IPS-18a (cell line): Measurements from ENCODE around the gene TNIK.

Experiments
- H3K27ac ChIP-seq: one replicate; pipeline ENCODE4 v1.5.1; 2013; ENCODE audit warnings: low read length
- H3K27me3 ChIP-seq: one replicate; pipeline ENCODE4 v1.6.1; 2013; ENCODE audit warnings: mild to moderate bottlenecking, low read length; ENCODE audit not compliant: control insufficient read depth, insufficient read depth
- H3K36me3 ChIP-seq: one replicate; pipeline ENCODE4 v1.6.1; 2013; ENCODE audit warnings: low read depth, low read length; ENCODE audit not compliant: control insufficient read depth
- H3K4me1 ChIP-seq: one replicate; pipeline ENCODE4 v1.6.1; 2013; ENCODE audit warnings: low read depth, low read length; ENCODE audit not compliant: control insufficient read depth
- H3K4me3 ChIP-seq: one replicate; pipeline ENCODE4 v1.5.1; 2013; ENCODE audit warnings: low read length
- H3K9ac ChIP-seq: one replicate; pipeline ENCODE4 v1.6.1; 2013; ENCODE audit warnings: mild to moderate bottlenecking, low read length, moderate library complexity
- H3K9me3 ChIP-seq: one replicate; pipeline ENCODE4 v1.6.1; 2013; ENCODE audit warnings: low read depth, low read length; ENCODE audit not compliant: control insufficient read depth

The TNIK gene

DNA sequence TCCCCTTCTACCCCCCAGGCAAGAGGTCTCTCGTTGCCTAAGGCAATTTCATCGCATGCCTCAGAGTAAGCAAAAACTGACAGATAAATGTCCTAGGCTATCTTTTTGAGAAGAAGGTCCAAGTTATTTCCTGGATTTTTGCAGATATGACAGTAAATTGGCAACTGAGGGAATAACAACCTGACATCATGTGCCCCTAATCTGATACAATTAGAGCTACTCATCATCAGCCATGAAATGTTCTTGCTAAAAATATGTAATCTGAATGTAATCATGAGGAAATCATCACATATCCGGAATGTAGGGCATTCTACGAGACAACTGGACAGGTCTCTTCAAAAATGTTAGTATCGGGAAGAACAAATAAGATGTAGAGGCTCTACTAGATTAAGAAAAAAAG is 44.1 kb downstream of the TNIK start:
- no peak overlapping the region for H3K27ac ChIP-seq
- no peaks in the 10 kb centered on the region for H3K36me3 ChIP-seq
- H3K9me3 ChIP-seq, result no peaks in the 10 kb centered on the region
- H3K4me1 ChIP-seq, result peaks cover 36% of the 10 kb centered on the region
- H3K4me3 ChIP-seq, result no peak overlapping the region
- no peak overlapping the region for H3K9ac ChIP-seq
- no peaks in the 10 kb centered on the region for H3K27me3 ChIP-seq

DNA sequence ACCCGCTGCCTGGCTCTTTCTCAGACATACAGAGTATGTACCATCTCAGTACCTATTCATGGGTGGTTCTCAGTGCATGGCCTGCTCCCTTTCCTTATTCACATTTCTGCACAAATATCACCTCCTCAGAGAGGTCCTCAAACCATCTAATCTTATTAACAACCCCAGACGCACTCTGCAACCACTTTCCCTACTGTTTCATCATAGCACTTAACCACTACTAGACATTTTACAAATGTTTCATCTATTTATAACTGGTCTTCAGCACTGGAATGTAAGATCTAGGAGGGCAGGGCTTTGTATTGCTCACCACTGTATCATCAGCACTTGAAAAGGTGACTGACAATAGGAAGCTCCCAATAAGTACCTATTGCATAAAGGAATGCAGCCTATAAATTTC is 45.1 kb downstream of the TNIK start:
- H3K27me3 ChIP-seq, result no peaks in the 10 kb centered on the region
- peaks cover 36% of the 10 kb centered on the region for H3K4me1 ChIP-seq
- H3K36me3 ChIP-seq, result no peaks in the 10 kb centered on the region
- no peak overlapping the region for H3K27ac ChIP-seq
- H3K4me3 ChIP-seq, result no peak overlapping the region
- no peaks in the 10 kb centered on the region for H3K9me3 ChIP-seq
- no peak overlapping the region for H3K9ac ChIP-seq

GRCh38 chr3:171412473-171412872 is 47.7 kb downstream of the TNIK start:
- Histone ChIP-seq H3K9ac (no peak overlapping the region), H3K4me3 (no peak overlapping the region), H3K4me1 (peaks cover 36% of the 10 kb centered on the region), H3K36me3 (no peaks in the 10 kb centered on the region), H3K27me3 (no peaks in the 10 kb centered on the region), H3K27ac (no peak overlapping the region), H3K9me3 (no peaks in the 10 kb centered on the region)

- Histone ChIP-seq H3K27ac (no peak overlapping the region), H3K27me3 (no peaks in the 10 kb centered on the region), H3K9me3 (no peaks in the 10 kb centered on the region), H3K9ac (no peak overlapping the region), H3K4me1 (peaks cover 36% of the 10 kb centered on the region), H3K4me3 (no peak overlapping the region), H3K36me3 (no peaks in the 10 kb centered on the region)
Observed at GRCh38 chr3:171412054-171412453, 48.2 kb downstream of the TNIK start.

DNA sequence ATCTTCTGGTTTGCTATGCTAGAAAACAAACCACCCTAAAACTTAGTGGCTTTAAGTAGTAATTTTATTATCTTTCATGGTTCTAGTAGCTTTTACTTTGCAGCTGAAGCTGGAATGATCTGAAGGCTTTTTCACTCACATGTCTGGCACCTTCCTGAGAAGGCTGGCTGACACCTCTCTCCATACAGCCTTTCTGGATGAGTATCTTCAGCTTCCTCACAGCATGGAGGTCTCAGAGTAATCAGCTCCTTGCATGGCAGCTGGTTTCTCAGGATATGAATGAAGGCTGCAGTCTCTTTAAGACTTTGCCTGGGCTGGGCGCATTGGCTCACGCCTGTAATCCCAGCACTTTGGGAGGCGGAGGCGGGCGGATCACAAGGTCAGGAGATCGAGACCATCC is 50.0 kb downstream of the TNIK start:
- Histone ChIP-seq H3K27me3 (no peaks in the 10 kb centered on the region), H3K4me1 (peaks cover 28% of the 10 kb centered on the region), H3K9ac (no peak overlapping the region), H3K36me3 (no peaks in the 10 kb centered on the region), H3K27ac (no peak overlapping the region), H3K9me3 (no peaks in the 10 kb centered on the region), H3K4me3 (no peak overlapping the region)

- H3K27ac ChIP-seq, result no peak overlapping the region
- no peaks in the 10 kb centered on the region for H3K9me3 ChIP-seq
- H3K4me3 ChIP-seq, result no peak overlapping the region
- no peaks in the 10 kb centered on the region for H3K36me3 ChIP-seq
- peaks cover 4% of the 10 kb centered on the region for H3K4me1 ChIP-seq
- H3K9ac ChIP-seq, result no peak overlapping the region
- H3K27me3 ChIP-seq, result no peaks in the 10 kb centered on the region
Observed at GRCh38 chr3:171407759-171408158, 52.4 kb downstream of the TNIK start.

GRCh38 chr3:171404376-171404967 is 55.7 kb downstream of the TNIK start:
- Histone ChIP-seq H3K4me1 (no peaks in the 10 kb centered on the region), H3K27me3 (no peaks in the 10 kb centered on the region), H3K36me3 (no peaks in the 10 kb centered on the region), H3K9me3 (no peaks in the 10 kb centered on the region), H3K27ac (no peak overlapping the region), H3K9ac (no peak overlapping the region), H3K4me3 (no peak overlapping the region)

DNA sequence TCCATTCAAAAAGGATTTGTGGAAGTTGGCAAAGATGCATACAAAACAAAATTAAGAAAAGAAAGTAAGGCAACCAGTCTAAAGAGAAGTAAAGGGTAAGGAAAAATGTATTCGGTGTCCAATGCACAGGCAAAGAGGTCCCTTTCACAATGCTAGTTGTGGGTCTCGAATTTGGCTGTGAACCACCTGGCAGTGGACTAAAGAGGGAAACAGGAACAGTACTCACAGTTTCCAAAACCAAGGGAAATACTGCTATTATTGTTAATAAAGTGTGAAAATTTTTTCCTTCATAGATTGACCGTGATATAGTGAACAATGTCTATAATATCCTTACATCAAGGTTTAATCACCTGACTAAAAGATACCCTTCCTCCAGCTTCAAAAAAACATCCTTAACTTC is 57.9 kb downstream of the TNIK start:
- no peaks in the 10 kb centered on the region for H3K9me3 ChIP-seq
- no peaks in the 10 kb centered on the region for H3K36me3 ChIP-seq
- H3K4me1 ChIP-seq, result peaks cover 7% of the 10 kb centered on the region
- H3K27me3 ChIP-seq, result no peaks in the 10 kb centered on the region
- no peak overlapping the region for H3K27ac ChIP-seq
- no peak overlapping the region for H3K9ac ChIP-seq
- H3K4me3 ChIP-seq, result no peak overlapping the region

- H3K36me3 ChIP-seq, result no peaks in the 10 kb centered on the region
- no peaks in the 10 kb centered on the region for H3K27me3 ChIP-seq
- H3K4me1 ChIP-seq, result peaks cover 7% of the 10 kb centered on the region
- no peak overlapping the region for H3K27ac ChIP-seq
- no peak overlapping the region for H3K4me3 ChIP-seq
- H3K9me3 ChIP-seq, result no peaks in the 10 kb centered on the region
- no peak overlapping the region for H3K9ac ChIP-seq
Observed at GRCh38 chr3:171401432-171401831, 58.8 kb downstream of the TNIK start.

GRCh38 chr3:171399842-171400241 is 60.4 kb downstream of the TNIK start:
- H3K9ac ChIP-seq, result no peak overlapping the region
- no peaks in the 10 kb centered on the region for H3K9me3 ChIP-seq
- H3K27me3 ChIP-seq, result no peaks in the 10 kb centered on the region

DNA sequence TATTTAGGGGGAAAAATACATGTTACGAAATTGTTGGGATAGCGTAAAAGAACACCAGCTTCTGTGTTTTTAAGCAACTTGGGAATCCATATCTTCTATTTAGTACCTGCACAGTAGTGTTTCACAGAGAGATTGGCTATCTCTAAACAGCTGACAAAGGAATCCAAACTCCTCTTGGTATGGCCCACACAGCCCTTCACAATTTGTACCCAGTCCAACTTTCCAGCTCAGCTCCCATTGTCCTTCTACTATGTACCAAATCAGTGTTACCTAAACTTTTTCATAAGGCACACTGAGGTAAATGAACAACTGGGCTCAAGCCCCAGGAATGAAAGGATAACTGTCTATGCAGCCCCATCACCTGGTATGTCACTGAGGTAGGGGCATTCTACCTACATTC is 61.9 kb downstream of the TNIK start:
- H3K27ac ChIP-seq, result no peak overlapping the region
- no peak overlapping the region for H3K4me3 ChIP-seq
- no peaks in the 10 kb centered on the region for H3K36me3 ChIP-seq
- no peaks in the 10 kb centered on the region for H3K27me3 ChIP-seq
- no peak overlapping the region for H3K9ac ChIP-seq
- peaks cover 14% of the 10 kb centered on the region for H3K4me1 ChIP-seq
- no peaks in the 10 kb centered on the region for H3K9me3 ChIP-seq

More at GRCh38 chr3:171399842-171400241, 60.4 kb downstream of the TNIK start:
- no peak overlapping the region for H3K4me3 ChIP-seq
- H3K4me1 ChIP-seq, result peaks cover 7% of the 10 kb centered on the region
- no peaks in the 10 kb centered on the region for H3K36me3 ChIP-seq
- H3K27ac ChIP-seq, result no peak overlapping the region

GRCh38 chr3:171397089-171397488 is 63.1 kb downstream of the TNIK start:
- H3K9ac ChIP-seq, result no peak overlapping the region
- H3K4me3 ChIP-seq, result no peak overlapping the region
- no peaks in the 10 kb centered on the region for H3K9me3 ChIP-seq
- peaks cover 21% of the 10 kb centered on the region for H3K4me1 ChIP-seq
- H3K36me3 ChIP-seq, result no peaks in the 10 kb centered on the region
- H3K27me3 ChIP-seq, result no peaks in the 10 kb centered on the region
- H3K27ac ChIP-seq, result no peak overlapping the region
